ENCODE data around the gene GPR26. TPM values are rescaled to one million over a fixed set of nuclear protein-coding genes. Genes with fewer than 3 reads are reported as not detected.
A peak's percentile ranks its signal among the peaks of the same experiment; 100 is the strongest.

The GPR26 gene
- total and polyA plus RNA-seq, 4 donors = not detected

- intact Hi-C loops (cut with DNase I) = no loop called here
- ATAC-seq (ENCODE audit: low FRiP score) = no peak
- peaks cover 16% of the 10 kb centered on the region for H3K9me3 ChIP-seq (ENCODE audit: control insufficient read depth, low read length)
- no peak overlapping the region for H3K27ac ChIP-seq (ENCODE audit: low read depth in 1 of 2, low read length in 2 of 2)
- WGBS, 2 donors = 28 to 29% methylated on average over 3 of the region's 3 CpGs
- no peak for DNase-seq
- H3K4me1 ChIP-seq (ENCODE audit: control insufficient read depth in 1 of 2, insufficient read depth in 2 of 2, low read length in 2 of 2) = no peaks in the 10 kb centered on the region
- H3K27me3 ChIP-seq (ENCODE audit: control insufficient read depth in 1 of 2, insufficient read depth in 2 of 2, low read length in 1 of 2) = peaks cover 0 to 3% of the 10 kb centered on the region in 2 donors
- H3K36me3 ChIP-seq (ENCODE audit: control insufficient read depth in 1 of 2, insufficient read depth in 2 of 2, low read length in 1 of 2) = no peaks in the 10 kb centered on the region
- H3K4me3 ChIP-seq (ENCODE audit: low read length in 2 of 2) = no peak overlapping the region
These were observed 2.6 kb upstream of the GPR26 start for GRCh38 chr10:123663522-123663921.

GRCh38 chr10:123665491-123666286, 466 bp upstream of the GPR26 start:
- DNase-seq (no peak), ATAC-seq (ENCODE audit: low FRiP score) (no peak)
- Histone ChIP-seq H3K27ac (ENCODE audit: low read depth in 1 of 2, low read length in 2 of 2) (no peak overlapping the region), H3K9me3 (ENCODE audit: control insufficient read depth, low read length) (peaks cover 16% of the 10 kb centered on the region), H3K36me3 (ENCODE audit: control insufficient read depth in 1 of 2, insufficient read depth in 2 of 2, low read length in 1 of 2) (no peaks in the 10 kb centered on the region), H3K4me3 (ENCODE audit: low read length in 2 of 2) (no peak overlapping the region), H3K4me1 (ENCODE audit: control insufficient read depth in 1 of 2, insufficient read depth in 2 of 2, low read length in 2 of 2) (no peaks in the 10 kb centered on the region), H3K27me3 (ENCODE audit: control insufficient read depth in 1 of 2, insufficient read depth in 2 of 2, low read length in 1 of 2) (peaks cover 0 to 3% of the 10 kb centered on the region in 2 donors)
- intact Hi-C loops (cut with DNase I) = no loop called here
- 6% methylated on average over 40 to 47 of the region's 47 CpGs for WGBS, 2 donors

- intact Hi-C loops (cut with DNase I) = no loop called here
- H3K27ac ChIP-seq (ENCODE audit: low read depth in 1 of 2, low read length in 2 of 2) = no peak overlapping the region
- no peaks in the 10 kb centered on the region for H3K4me1 ChIP-seq (ENCODE audit: control insufficient read depth in 1 of 2, insufficient read depth in 2 of 2, low read length in 2 of 2)
- peaks cover 5% of the 10 kb centered on the region for H3K9me3 ChIP-seq (ENCODE audit: control insufficient read depth, low read length)
- DNase-seq = no peak
- no peak overlapping the region for H3K4me3 ChIP-seq (ENCODE audit: low read length in 2 of 2)
- peaks cover 0 to 3% of the 10 kb centered on the region in 2 donors for H3K27me3 ChIP-seq (ENCODE audit: control insufficient read depth in 1 of 2, insufficient read depth in 2 of 2, low read length in 1 of 2)
- ATAC-seq (ENCODE audit: low FRiP score) = no peak
- H3K36me3 ChIP-seq (ENCODE audit: control insufficient read depth in 1 of 2, insufficient read depth in 2 of 2, low read length in 1 of 2) = no peaks in the 10 kb centered on the region
These were observed 3.7 kb downstream of the GPR26 start for GRCh38 chr10:123669886-123670285.

DNA sequence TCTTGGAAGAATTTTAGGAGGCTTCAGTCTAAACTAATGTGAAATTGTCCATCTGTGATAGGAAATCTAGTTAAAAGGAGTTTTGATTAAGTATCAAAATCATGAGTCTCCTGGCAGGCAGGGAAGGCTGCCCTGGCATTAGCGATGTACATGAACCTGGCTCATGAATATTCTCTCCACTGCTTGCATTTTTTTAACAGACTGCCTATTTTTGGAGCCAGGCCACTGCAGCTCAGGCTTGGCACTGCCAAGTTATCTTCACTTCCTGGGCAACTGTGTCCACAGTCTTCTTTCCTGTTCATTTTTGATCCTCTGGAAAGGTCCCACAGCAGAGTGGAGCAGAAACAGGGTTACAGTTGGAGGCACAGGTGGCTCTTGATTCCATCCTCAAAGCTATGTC, 7.0 kb downstream of the GPR26 start:
- WGBS, 2 donors = 27 to 42% methylated on average over 1 of the region's 1 CpG
- DNase-seq = no peak
- Histone ChIP-seq H3K36me3 (ENCODE audit: control insufficient read depth in 1 of 2, insufficient read depth in 2 of 2, low read length in 1 of 2) (no peaks in the 10 kb centered on the region), H3K27me3 (ENCODE audit: control insufficient read depth in 1 of 2, insufficient read depth in 2 of 2, low read length in 1 of 2) (no peaks in the 10 kb centered on the region), H3K9me3 (ENCODE audit: control insufficient read depth, low read length) (no peaks in the 10 kb centered on the region), H3K4me3 (ENCODE audit: low read length in 2 of 2) (no peak overlapping the region), H3K4me1 (ENCODE audit: control insufficient read depth in 1 of 2, insufficient read depth in 2 of 2, low read length in 2 of 2) (no peaks in the 10 kb centered on the region), H3K27ac (ENCODE audit: low read depth in 1 of 2, low read length in 2 of 2) (no peak overlapping the region)
- ATAC-seq (ENCODE audit: low FRiP score) = no peak
- intact Hi-C loops (cut with DNase I) = no loop called here

- intact Hi-C loops (cut with DNase I) = no loop called here
- H3K27me3 ChIP-seq (ENCODE audit: control insufficient read depth in 1 of 2, insufficient read depth in 2 of 2, low read length in 1 of 2) = no peaks in the 10 kb centered on the region
- H3K36me3 ChIP-seq (ENCODE audit: control insufficient read depth in 1 of 2, insufficient read depth in 2 of 2, low read length in 1 of 2) = no peaks in the 10 kb centered on the region
- no peak overlapping the region for H3K27ac ChIP-seq (ENCODE audit: low read depth in 1 of 2, low read length in 2 of 2)
- no peak overlapping the region for H3K4me3 ChIP-seq (ENCODE audit: low read length in 2 of 2)
- H3K4me1 ChIP-seq (ENCODE audit: control insufficient read depth in 1 of 2, insufficient read depth in 2 of 2, low read length in 2 of 2) = no peaks in the 10 kb centered on the region
- ATAC-seq (ENCODE audit: low FRiP score) (no peak), DNase-seq (no peak)
- H3K9me3 ChIP-seq (ENCODE audit: control insufficient read depth, low read length) = no peaks in the 10 kb centered on the region
- 82 to 83% methylated on average over 11 of the region's 11 CpGs for WGBS, 2 donors
These were observed 8.6 kb downstream of the GPR26 start for GRCh38 chr10:123674741-123675140.

- intact Hi-C loops (cut with DNase I) = no loop called here
- no peak for ATAC-seq (ENCODE audit: low FRiP score)
- 46 to 61% methylated on average over 2 to 4 of the region's 4 CpGs for WGBS, 2 donors
These were observed 9.7 kb downstream of the GPR26 start for GRCh38 chr10:123675811-123676210.

DNA sequence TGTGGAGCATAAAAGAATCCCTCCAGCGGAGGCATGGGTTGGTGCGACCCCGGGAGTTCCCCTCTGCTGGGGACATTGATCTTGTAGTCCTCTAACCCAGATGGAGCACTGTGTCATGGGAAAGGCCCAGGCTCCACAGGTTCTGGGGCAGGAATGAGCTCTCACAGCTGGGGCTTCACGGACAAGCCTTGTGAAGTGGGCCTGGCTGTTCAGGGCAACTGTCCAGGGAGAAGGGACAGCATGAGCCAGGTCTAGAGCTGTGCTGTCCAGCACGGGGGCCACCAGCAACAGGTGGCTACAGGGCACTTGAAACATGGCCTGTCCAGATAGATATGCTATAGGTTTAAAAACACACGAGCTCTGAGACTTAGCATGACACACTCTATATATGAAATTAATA, 11.4 kb downstream of the GPR26 start:
- WGBS, 2 donors = 69 to 73% methylated on average over 6 of the region's 6 CpGs

More at GRCh38 chr10:123675811-123676210, 9.7 kb downstream of the GPR26 start:
- H3K4me3 ChIP-seq (ENCODE audit: low read length in 2 of 2) = no peak overlapping the region
- H3K9me3 ChIP-seq (ENCODE audit: control insufficient read depth, low read length) = no peaks in the 10 kb centered on the region
- H3K27ac ChIP-seq (ENCODE audit: low read depth in 1 of 2, low read length in 2 of 2) = no peak overlapping the region
- H3K4me1 ChIP-seq (ENCODE audit: control insufficient read depth in 1 of 2, insufficient read depth in 2 of 2, low read length in 2 of 2) = no peaks in the 10 kb centered on the region
- no peak for DNase-seq
- no peaks in the 10 kb centered on the region for H3K36me3 ChIP-seq (ENCODE audit: control insufficient read depth in 1 of 2, insufficient read depth in 2 of 2, low read length in 1 of 2)
- H3K27me3 ChIP-seq (ENCODE audit: control insufficient read depth in 1 of 2, insufficient read depth in 2 of 2, low read length in 1 of 2) = no peaks in the 10 kb centered on the region

DNA sequence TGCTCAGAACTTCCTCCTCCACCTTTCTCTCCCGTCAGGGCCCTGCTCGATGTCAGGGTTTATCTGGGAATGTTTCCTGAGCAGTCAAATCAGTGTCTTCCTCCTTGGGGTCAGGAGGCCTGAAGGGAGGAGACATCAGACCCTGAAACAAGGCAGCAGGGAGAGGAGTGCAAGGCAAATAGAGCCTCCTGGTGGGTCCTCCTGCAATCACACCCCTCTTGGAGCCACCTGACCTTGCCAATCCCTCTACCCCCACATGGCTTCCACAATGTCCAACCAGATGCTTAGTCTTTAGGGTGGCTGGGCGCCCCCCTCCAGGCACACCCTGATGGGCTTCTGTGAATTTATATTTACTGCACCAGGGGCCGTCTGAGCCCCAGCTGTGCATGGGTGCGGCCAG, 12.2 kb downstream of the GPR26 start:
- no peaks in the 10 kb centered on the region for H3K4me1 ChIP-seq (ENCODE audit: control insufficient read depth in 1 of 2, insufficient read depth in 2 of 2, low read length in 2 of 2)
- DNase-seq (no peak), ATAC-seq (ENCODE audit: low FRiP score) (no peak)
- H3K9me3 ChIP-seq (ENCODE audit: control insufficient read depth, low read length) = no peaks in the 10 kb centered on the region
- no peaks in the 10 kb centered on the region for H3K36me3 ChIP-seq (ENCODE audit: control insufficient read depth in 1 of 2, insufficient read depth in 2 of 2, low read length in 1 of 2)
- H3K27ac ChIP-seq (ENCODE audit: low read depth in 1 of 2, low read length in 2 of 2) = no peak overlapping the region
- 59 to 68% methylated on average over 5 of the region's 5 CpGs for WGBS, 2 donors
- intact Hi-C loops (cut with DNase I) = no loop called here
- no peaks in the 10 kb centered on the region for H3K27me3 ChIP-seq (ENCODE audit: control insufficient read depth in 1 of 2, insufficient read depth in 2 of 2, low read length in 1 of 2)
- H3K4me3 ChIP-seq (ENCODE audit: low read length in 2 of 2) = no peak overlapping the region

More for the DNA sequence above, 11.4 kb downstream of the GPR26 start:
- no peak for DNase-seq
- H3K4me3 ChIP-seq (ENCODE audit: low read length in 2 of 2) = no peak overlapping the region
- intact Hi-C loops (cut with DNase I) = no loop called here
- H3K4me1 ChIP-seq (ENCODE audit: control insufficient read depth in 1 of 2, insufficient read depth in 2 of 2, low read length in 2 of 2) = no peaks in the 10 kb centered on the region
- H3K27me3 ChIP-seq (ENCODE audit: control insufficient read depth in 1 of 2, insufficient read depth in 2 of 2, low read length in 1 of 2) = no peaks in the 10 kb centered on the region
- ATAC-seq (ENCODE audit: low FRiP score) = no peak
- H3K27ac ChIP-seq (ENCODE audit: low read depth in 1 of 2, low read length in 2 of 2) = no peak overlapping the region
- no peaks in the 10 kb centered on the region for H3K9me3 ChIP-seq (ENCODE audit: control insufficient read depth, low read length)
- H3K36me3 ChIP-seq (ENCODE audit: control insufficient read depth in 1 of 2, insufficient read depth in 2 of 2, low read length in 1 of 2) = no peaks in the 10 kb centered on the region

DNA sequence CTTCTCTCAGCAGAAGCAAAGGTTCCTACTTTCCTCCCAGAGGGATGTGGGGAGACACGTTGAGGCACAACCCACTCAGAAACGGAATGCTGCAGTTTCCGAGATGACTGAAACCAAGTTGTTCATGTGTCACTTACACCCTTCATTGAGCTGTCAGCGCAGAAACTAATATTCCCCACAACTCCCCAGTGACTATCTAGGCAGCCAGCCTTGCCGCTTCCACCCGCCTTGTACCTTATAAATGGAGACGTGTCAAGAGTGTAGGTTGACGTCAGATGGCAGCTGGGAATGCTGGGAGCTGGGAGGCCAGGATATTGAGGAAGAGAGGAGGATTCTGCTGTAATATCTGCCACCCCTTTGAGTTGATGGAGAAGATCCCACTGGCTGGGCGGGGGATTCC, 15.1 kb downstream of the GPR26 start:
- intact Hi-C loops (cut with DNase I) = no loop called here
- WGBS, 2 donors = 39 to 61% methylated on average over 9 of the region's 9 CpGs

More for the DNA sequence above, 15.1 kb downstream of the GPR26 start:
- no peaks in the 10 kb centered on the region for H3K9me3 ChIP-seq (ENCODE audit: control insufficient read depth, low read length)
- no peak for ATAC-seq (ENCODE audit: low FRiP score)
- H3K36me3 ChIP-seq (ENCODE audit: control insufficient read depth in 1 of 2, insufficient read depth in 2 of 2, low read length in 1 of 2) = no peaks in the 10 kb centered on the region
- H3K4me3 ChIP-seq (ENCODE audit: low read length in 2 of 2) = no peak overlapping the region
- no peaks in the 10 kb centered on the region for H3K4me1 ChIP-seq (ENCODE audit: control insufficient read depth in 1 of 2, insufficient read depth in 2 of 2, low read length in 2 of 2)
- no peak overlapping the region for H3K27ac ChIP-seq (ENCODE audit: low read depth in 1 of 2, low read length in 2 of 2)
- DNase-seq = peak in 1 of 2 donors; percentile 39
- no peaks in the 10 kb centered on the region for H3K27me3 ChIP-seq (ENCODE audit: control insufficient read depth in 1 of 2, insufficient read depth in 2 of 2, low read length in 1 of 2)
